ENCODE results near the gene RASA3. TPM values are rescaled to one million over a fixed set of nuclear protein-coding genes. Genes with fewer than 3 reads are reported as not detected.
A peak's percentile ranks its signal among the peaks of the same experiment; 100 is the strongest.

The RASA3 gene
- total RNA-seq, 2 donors from 2014 or later: 4.4 to 7.2 TPM

- H3K27ac ChIP-seq: no peak overlapping the region
- no peak overlapping the region for H3K4me3 ChIP-seq
- H3K4me1 ChIP-seq: peaks cover 3% of the 10 kb centered on the region
- DNase-seq: no peak
- H3K36me3 ChIP-seq: no peaks in the 10 kb centered on the region
- H3K27me3 ChIP-seq: no peaks in the 10 kb centered on the region
- no peak overlapping the region for H3K9ac ChIP-seq (ENCODE audit: low read depth in 2 of 2, low read length in 2 of 2)
- intact Hi-C loops (cut with DNase I): no loop called here
- no peak for TF ChIP-seq CTCF (IDR thresholded peaks at IDR 0.05)
- H3K9me3 ChIP-seq: no peaks in the 10 kb centered on the region
These were observed 180.1 kb downstream of the RASA3 start for GRCh38 chr13:113952151-113952982.

DNA sequence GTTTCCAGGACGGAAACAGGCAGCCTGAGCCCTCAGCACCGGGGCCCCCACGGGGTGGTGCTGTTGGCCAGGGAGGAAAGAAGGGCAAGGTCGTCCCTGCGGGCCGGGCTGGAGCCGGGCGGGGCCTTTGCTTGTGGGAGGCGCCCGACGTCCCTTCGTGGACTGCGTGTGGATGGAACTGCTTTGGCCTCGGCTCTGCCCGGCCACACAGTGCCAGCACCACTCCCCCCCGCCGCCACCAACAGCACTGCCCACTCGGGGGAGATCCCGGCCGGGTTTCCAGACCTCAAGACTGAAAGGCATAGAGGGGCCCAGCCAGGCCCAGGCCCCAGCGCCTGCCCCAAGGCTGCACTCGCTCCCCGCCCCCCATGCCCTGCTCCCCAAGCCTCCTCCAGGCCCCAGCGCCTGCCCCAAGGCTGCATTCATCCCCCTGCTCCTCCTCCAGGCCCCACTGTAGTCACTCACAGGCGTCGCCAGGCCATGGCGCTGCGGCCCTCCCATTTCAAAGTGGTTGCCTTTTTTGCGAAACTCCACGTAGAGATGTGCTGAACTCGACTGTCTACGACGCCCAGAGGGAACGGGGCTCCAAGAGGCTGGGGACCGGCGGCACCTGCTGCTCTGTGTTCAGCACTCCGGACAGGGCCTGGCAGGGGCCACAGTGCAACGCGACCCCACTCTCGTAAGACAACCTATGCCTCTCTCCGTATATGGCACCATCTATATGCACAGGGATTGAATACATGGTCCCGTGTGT lies 181.0 kb downstream of the RASA3 start:
- peak; percentile 85 for DNase-seq
- no peak overlapping the region for H3K4me3 ChIP-seq
- TF ChIP-seq CTCF (IDR thresholded peaks at IDR 0.05): peak; percentile 63
- H3K4me1 ChIP-seq: peaks cover 3% of the 10 kb centered on the region
- intact Hi-C loops (cut with DNase I): loop anchor here (1.0 kb wide), 1 partner anchor 275 kb away; no protein-coding TSS in a partner anchor
- H3K9me3 ChIP-seq: no peaks in the 10 kb centered on the region
- H3K27ac ChIP-seq: no peak overlapping the region
- H3K36me3 ChIP-seq: no peaks in the 10 kb centered on the region
- H3K27me3 ChIP-seq: no peaks in the 10 kb centered on the region
- H3K9ac ChIP-seq (ENCODE audit: low read depth in 2 of 2, low read length in 2 of 2): no peak overlapping the region

DNA sequence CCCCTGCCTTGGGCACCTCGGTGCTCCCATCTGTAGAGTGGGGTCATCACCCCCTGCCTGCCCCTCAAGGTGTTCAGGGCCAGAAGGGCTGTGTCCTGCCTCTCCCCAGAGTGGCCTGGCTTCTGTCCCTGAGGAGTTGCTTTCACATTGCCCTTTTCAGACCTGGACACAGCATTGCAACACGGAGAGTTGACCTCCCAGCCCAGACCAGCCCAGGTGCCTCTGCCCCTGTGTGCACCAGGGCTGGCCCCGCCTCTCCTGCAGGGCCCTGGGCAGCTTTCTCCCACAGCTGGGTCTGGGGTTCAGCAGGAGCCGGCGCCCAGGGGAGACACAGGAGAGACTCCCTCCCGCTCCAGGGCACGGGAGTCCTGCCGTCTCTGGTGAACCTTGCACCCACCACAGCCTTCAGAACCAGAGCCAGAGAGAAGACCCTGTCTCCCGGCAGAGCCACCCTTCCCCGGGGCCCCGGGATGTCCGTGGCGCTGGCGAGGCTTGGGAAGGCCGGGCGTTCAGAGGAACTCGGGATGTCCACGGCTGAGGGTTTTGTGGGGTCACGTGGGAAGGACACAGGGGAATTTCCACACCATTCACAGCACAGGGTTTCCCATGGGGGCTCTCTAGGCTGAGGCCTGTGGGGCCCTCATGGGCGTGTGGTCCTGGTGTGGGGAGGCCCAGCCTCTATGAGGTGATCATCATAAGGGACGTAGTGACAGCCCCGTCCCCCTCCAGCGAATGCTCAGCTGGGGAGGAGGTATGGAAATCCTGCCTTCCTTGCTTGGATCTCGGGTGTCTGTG lies 181.8 kb downstream of the RASA3 start:
- H3K9ac ChIP-seq (ENCODE audit: low read depth in 2 of 2, low read length in 2 of 2): no peak overlapping the region
- TF ChIP-seq CTCF (IDR thresholded peaks at IDR 0.05): no peak
- H3K9me3 ChIP-seq: no peaks in the 10 kb centered on the region
- intact Hi-C loops (cut with DNase I): loop anchor here (1.0 kb wide), 1 partner anchor 276 kb away; no protein-coding TSS in a partner anchor
- H3K4me1 ChIP-seq: peaks cover 3% of the 10 kb centered on the region
- no peaks in the 10 kb centered on the region for H3K36me3 ChIP-seq
- H3K27me3 ChIP-seq: no peaks in the 10 kb centered on the region
- no peak for DNase-seq
- H3K4me3 ChIP-seq: no peak overlapping the region
- no peak overlapping the region for H3K27ac ChIP-seq

- DNase-seq: no peak
- Histone ChIP-seq H3K4me1 (peaks cover 3% of the 10 kb centered on the region), H3K27me3 (no peaks in the 10 kb centered on the region), H3K4me3 (no peak overlapping the region), H3K9me3 (no peaks in the 10 kb centered on the region), H3K9ac (ENCODE audit: low read depth in 2 of 2, low read length in 2 of 2) (no peak overlapping the region), H3K36me3 (no peaks in the 10 kb centered on the region), H3K27ac (no peak overlapping the region)
- intact Hi-C loops (cut with DNase I): no loop called here
- TF ChIP-seq CTCF (IDR thresholded peaks at IDR 0.05): no peak
These were observed 182.9 kb downstream of the RASA3 start for GRCh38 chr13:113949546-113949945.

Data from colonic mucosa (tissue), 4 donors.